Activated CD4-positive, alpha-beta T cell treated with anti-CD3 and anti-CD28 coated beads, Interleukin-2, amount 50 U/mL, for 48 hours (primary cell): ENCODE data around the gene HOXC11.

ENCODE experiments used
- DNase-seq, 2 experiments: peaks; one replicate each; pipeline ENCODE4 v3.0.0-alpha.2; 2020

HOXC11 gene

GRCh38 chr12:53985994-53986685 lies 13.2 kb downstream of the HOXC11 start:
- DNase-seq: no peak

GRCh38 chr12:53986686-53987483 lies 14.0 kb downstream of the HOXC11 start:
- no peak for DNase-seq

- no peak for DNase-seq
Measured at GRCh38 chr12:53987787-53988230, 14.9 kb downstream of the HOXC11 start.

GRCh38 chr12:53988541-53989226 lies 15.8 kb downstream of the HOXC11 start:
- DNase-seq: no peak

GRCh38 chr12:53989227-53990113 lies 16.5 kb downstream of the HOXC11 start:
- DNase-seq: no peak

- no peak for DNase-seq
Measured at GRCh38 chr12:53990311-53991076, 17.6 kb downstream of the HOXC11 start.

- DNase-seq: no peak
Measured at GRCh38 chr12:53991077-53991460, 18.1 kb downstream of the HOXC11 start.

- no peak for DNase-seq
Measured at GRCh38 chr12:53992377-53992889, 19.5 kb downstream of the HOXC11 start.

- no peak for DNase-seq
Measured at GRCh38 chr12:53993162-53994008, 20.5 kb downstream of the HOXC11 start.

GRCh38 chr12:53994009-53994263 lies 21.0 kb downstream of the HOXC11 start:
- no peak for DNase-seq

GRCh38 chr12:53994264-53995001 lies 21.5 kb downstream of the HOXC11 start:
- no peak for DNase-seq

- DNase-seq: peak in 1 of 2 experiments; percentile 41
Measured at GRCh38 chr12:53995002-53995377, 22.1 kb downstream of the HOXC11 start.

- no peak for DNase-seq
Measured at GRCh38 chr12:53995378-53996239, 22.7 kb downstream of the HOXC11 start.

GRCh38 chr12:53996240-53997203 lies 23.6 kb downstream of the HOXC11 start:
- DNase-seq: no peak

- DNase-seq: no peak
Measured at GRCh38 chr12:53997204-53998109, 24.5 kb downstream of the HOXC11 start.

GRCh38 chr12:53998110-53998899 lies 25.4 kb downstream of the HOXC11 start:
- DNase-seq: no peak
